Bronchial epithelial cell (primary cell): ENCODE data around the gene AK9. TPM values are rescaled to one million over a fixed set of nuclear protein-coding genes. Genes with fewer than 3 reads are reported as not detected.
"Not testable (repeated sequence)": the region's sequence is repeated elsewhere in the genome, so short reads cannot be mapped to it uniquely, and the experiment has no call there.

Experiments
- DNase-seq: peaks from one replicate; pipeline ENCODE4 v3.0.0-alpha.2; 2010; ENCODE audit warnings: low read depth
- FAIRE-seq: peaks from 2 replicates; lab custom pipeline; 2011; peaks lifted over from hg19 to GRCh38; lab: Jason Lieb, UNC
- H3K27me3 ChIP-seq: 2 replicates; pipeline ENCODE4 v1.5.1; 2011; ENCODE audit warnings: low read length; ENCODE audit not compliant: control insufficient read depth, insufficient read depth
- H3K36me3 ChIP-seq: 2 replicates; pipeline ENCODE4 v1.5.1; 2011; ENCODE audit warnings: low read length; ENCODE audit not compliant: control insufficient read depth, insufficient read depth
- H3K4me3 ChIP-seq: 2 replicates; pipeline ENCODE4 v1.5.1; 2011; ENCODE audit warnings: mild to moderate bottlenecking, low read depth, low read length, control low read depth
- total RNA-seq: library from RNA; depleted of rRNA; stranded (reverse); fragments of >200 nt; gene quantifications from 2 replicates; pipeline ENCODE4 v1.2.1, GENCODE V29; 2014
- TF ChIP-seq, protein P1 (sequence below): IDR thresholded peaks from 2 replicates; pipeline ENCODE4 v1.5.1; 2011; ENCODE audit warnings: mild to moderate bottlenecking, moderate library complexity, low read length, control low read depth, inconsistent platforms; ENCODE audit not compliant: insufficient read depth, severe bottlenecking

Gene AK9
- total RNA-seq, 1 donor from 2014 or later, result 3.2 TPM

- no peak overlapping the region for H3K4me3 ChIP-seq
- TF ChIP-seq, protein P1, sequence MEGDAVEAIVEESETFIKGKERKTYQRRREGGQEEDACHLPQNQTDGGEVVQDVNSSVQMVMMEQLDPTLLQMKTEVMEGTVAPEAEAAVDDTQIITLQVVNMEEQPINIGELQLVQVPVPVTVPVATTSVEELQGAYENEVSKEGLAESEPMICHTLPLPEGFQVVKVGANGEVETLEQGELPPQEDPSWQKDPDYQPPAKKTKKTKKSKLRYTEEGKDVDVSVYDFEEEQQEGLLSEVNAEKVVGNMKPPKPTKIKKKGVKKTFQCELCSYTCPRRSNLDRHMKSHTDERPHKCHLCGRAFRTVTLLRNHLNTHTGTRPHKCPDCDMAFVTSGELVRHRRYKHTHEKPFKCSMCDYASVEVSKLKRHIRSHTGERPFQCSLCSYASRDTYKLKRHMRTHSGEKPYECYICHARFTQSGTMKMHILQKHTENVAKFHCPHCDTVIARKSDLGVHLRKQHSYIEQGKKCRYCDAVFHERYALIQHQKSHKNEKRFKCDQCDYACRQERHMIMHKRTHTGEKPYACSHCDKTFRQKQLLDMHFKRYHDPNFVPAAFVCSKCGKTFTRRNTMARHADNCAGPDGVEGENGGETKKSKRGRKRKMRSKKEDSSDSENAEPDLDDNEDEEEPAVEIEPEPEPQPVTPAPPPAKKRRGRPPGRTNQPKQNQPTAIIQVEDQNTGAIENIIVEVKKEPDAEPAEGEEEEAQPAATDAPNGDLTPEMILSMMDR, result no peak
- no peaks in the 10 kb centered on the region for H3K36me3 ChIP-seq
- DNase-seq, result no peak
- no peak for FAIRE-seq
- no peaks in the 10 kb centered on the region for H3K27me3 ChIP-seq
Observed at GRCh38 chr6:109736273-109737025, 45.4 kb upstream of the AK9 start.

DNA sequence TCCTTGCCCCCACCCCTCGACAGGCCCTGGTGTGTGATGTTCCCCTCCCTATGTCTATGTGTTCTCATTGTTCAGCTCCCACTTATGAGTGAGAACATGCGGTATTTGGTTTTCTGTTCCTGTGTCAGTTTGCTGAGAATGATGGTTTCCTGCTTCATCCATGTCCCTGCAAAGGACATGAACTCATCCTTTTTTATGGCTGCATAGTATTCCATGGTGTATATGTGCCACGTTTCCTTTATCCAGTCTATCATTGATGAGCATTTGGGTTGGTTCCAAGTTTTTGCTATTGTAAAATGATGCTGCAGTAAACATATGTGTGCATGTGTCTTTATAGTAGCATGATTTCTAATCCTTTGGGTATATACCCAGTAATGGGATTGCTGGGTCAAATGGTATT lies 34.2 kb upstream of the AK9 start:
- not testable (repeated sequence) for DNase-seq, H3K27me3 ChIP-seq, H3K4me3 ChIP-seq, H3K36me3 ChIP-seq, FAIRE-seq

DNA sequence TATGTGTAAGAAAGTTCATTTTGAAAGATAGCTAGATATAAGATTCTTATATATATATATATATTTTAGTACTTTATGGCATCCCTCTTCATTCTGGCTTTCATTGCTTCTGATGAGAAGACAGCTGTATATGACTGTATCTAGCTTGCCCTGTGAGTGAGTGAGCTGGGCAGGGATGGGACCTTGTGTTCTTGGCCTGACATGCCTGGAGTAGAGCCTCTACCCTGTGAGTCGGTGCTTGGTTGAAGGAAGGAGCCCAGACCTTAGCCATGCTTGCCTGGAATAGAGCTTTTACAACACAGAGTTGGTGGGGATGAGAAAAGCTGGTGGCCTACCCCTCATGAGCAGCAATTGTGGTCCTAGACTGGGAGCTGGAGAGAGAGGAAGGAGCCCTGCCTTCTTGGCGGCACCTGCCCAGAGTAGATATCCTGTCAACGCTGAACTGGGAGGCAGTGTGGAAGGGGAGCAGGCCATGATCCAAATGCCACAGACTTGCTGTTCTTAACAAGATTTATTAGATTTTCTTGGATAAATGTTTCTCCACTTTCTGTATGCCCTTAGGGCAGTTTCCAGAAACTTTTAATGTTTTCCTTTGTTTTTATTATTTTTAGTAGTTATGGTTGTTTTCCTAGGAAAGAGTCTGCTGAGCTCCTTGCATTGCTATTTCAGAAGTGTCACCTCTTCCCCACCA lies 31.7 kb upstream of the AK9 start:
- TF ChIP-seq, protein P1, result no peak
- DNase-seq (peak; percentile 29), FAIRE-seq (no peak)
- no peak overlapping the region for H3K4me3 ChIP-seq
- no peaks in the 10 kb centered on the region for H3K27me3 ChIP-seq
- no peaks in the 10 kb centered on the region for H3K36me3 ChIP-seq

DNA sequence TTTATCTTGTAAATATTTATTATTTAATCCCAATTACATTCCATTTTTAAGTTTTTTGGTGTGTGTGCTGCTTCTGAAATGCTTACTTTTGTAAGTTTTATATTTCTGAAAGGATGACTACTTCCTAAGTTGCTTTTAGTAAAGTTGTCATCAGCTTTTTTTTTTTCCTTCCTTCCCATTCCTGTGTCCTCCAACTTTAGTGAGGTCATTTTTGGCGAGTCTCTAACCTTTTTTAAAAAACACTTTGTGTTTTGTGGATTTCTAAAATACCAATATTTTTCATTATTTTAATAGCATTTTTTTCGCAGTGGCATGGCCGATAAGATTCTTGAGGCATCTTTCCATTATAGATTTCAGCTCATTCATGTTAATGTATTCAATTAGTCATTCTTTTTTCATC lies 31.0 kb upstream of the AK9 start:
- Histone ChIP-seq H3K36me3 (no peaks in the 10 kb centered on the region), H3K4me3 (no peak overlapping the region), H3K27me3 (no peaks in the 10 kb centered on the region)
- DNase-seq (no peak), FAIRE-seq (no peak)
- TF ChIP-seq, protein P1, result no peak

DNA sequence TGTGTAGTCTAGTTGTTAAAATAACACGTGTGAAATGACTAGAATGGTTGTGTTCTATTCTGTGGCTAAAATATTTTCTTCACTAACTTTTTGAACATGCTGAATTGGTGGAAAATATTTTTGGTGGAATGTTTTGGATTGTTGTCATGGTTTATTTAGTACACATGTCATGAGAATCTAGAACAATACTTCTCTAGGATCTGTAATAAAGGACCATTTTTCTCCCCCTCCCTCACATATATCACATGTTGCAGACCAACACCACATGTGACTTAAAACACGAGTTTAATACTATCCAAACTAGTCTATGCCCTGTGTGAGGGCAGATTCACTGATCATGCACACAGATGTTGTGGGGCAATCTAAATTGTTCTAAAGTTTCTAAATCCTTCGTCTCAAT lies 29.3 kb upstream of the AK9 start:
- Histone ChIP-seq H3K27me3 (no peaks in the 10 kb centered on the region), H3K36me3 (no peaks in the 10 kb centered on the region), H3K4me3 (no peak overlapping the region)
- DNase-seq (no peak), FAIRE-seq (no peak)
- TF ChIP-seq, protein P1, result no peak

- no peak overlapping the region for H3K4me3 ChIP-seq
- DNase-seq (peak; percentile 62), FAIRE-seq (no peak)
- no peaks in the 10 kb centered on the region for H3K27me3 ChIP-seq
- TF ChIP-seq, protein P1, result no peak
- H3K36me3 ChIP-seq, result no peaks in the 10 kb centered on the region
Observed at GRCh38 chr6:109718991-109719390, 28.0 kb upstream of the AK9 start.
